DMS79 treated with DMSO at 0.1 percent for 48 hours (cell line): Measurements from ENCODE around the gene CCDC107.

Experiments
- DNase-seq: peaks from one replicate; lab custom pipeline; 2025; lab: John Stamatoyannopoulos, UW

The CCDC107 gene

GRCh38 chr9:35661756-35662350, 3.8 kb downstream of the CCDC107 start:
- no peak for DNase-seq

- no peak for DNase-seq
Observed at GRCh38 chr9:35662437-35662836, 4.3 kb downstream of the CCDC107 start.

DNA sequence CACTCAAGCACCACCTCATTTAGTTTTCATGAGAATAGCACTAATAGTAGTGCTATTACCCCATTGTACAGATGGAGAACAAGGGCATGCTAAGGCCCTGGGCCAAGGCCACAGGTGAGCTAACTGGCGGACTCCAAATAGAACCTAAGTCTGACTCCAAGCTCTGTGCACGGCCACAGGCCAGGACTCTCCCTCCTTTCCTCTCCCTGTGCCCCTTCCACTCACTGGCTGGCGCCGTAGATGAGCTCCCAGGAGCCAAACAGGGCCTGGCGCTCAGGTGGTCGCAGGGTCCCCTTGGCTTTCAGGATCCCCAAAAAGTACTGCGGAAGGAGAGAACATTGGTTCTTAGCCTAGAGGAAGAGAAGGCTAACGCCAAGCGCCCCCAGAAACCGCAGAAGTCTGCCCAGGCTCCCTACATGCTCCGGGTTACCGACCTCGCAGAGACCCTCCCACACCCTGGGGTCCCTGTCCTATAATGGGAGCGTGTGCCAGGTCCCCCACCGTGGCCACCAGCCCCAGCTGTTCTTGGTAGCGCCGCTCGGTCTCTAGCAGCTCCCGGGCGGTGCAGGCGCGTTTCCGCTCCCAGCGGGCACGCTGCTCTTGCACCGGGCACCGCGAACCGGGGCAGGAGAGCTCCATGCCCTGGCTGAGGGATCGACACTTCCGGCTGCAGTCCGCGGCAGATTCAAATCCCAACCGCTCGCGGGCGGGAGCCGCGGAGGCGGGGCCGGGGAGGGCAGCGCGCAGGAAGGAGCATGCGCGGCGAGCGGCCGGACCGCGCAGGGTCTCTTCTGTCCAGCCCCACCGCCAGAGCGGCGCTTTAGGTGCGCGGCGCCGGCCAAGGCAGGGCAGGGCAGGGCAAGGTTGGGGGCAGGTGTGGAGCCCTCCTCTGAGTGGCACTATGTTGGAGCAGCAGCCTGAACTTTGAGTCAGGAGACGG, 6.7 kb downstream of the CCDC107 start, which contains the start of gene ARHGEF39:
TSS of gene ARHGEF39 (minus strand) at position 665 of the 940 bp plus-strand sequence. CDS start at position 639, 26 bp downstream.
- DNase-seq = peak; percentile 85

GRCh38 chr9:35665471-35665818, 7.4 kb downstream of the CCDC107 start:
- peak; percentile 43 for DNase-seq

DNA sequence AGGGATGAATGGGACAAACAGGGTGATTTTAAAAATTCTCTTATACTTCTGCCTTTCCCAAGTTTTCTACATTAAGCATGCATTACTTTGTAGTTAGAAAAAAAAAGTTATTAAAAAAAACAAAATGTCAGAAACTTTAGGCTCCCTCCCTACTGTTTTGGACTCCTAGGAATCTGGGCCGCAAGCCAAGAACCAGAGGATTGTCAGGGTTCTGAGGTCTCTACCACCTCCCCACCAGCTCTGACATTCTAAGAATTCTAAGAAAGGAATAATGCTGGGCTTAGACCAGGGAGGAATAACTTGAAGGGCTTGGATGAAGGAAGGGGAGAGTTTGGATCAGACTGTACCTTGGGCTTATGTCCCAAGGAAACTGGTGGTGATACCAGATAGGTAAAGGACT, 8.0 kb downstream of the CCDC107 start:
- DNase-seq = no peak

DNA sequence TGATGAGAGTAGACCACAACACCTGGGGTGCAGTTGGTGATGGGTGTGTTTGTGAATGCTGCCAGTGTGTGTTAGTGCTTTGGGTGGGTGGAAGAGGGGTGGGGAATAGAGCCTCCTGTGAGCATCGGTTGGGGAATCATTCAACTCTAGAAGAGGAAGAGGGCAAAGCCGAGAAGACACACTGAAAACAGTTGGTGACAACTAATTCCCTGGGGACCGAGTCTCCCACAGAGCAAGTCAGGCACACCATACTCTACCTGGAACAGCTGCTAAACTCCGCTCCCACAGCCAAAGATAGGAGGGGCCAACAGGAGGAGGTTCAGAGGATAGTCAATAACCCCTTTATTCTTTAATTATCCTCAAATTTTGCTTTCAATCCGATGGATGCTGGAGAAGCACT, 8.5 kb downstream of the CCDC107 start:
- no peak for DNase-seq

- no peak for DNase-seq
Observed at GRCh38 chr9:35667939-35668338, 9.8 kb downstream of the CCDC107 start.

DNA sequence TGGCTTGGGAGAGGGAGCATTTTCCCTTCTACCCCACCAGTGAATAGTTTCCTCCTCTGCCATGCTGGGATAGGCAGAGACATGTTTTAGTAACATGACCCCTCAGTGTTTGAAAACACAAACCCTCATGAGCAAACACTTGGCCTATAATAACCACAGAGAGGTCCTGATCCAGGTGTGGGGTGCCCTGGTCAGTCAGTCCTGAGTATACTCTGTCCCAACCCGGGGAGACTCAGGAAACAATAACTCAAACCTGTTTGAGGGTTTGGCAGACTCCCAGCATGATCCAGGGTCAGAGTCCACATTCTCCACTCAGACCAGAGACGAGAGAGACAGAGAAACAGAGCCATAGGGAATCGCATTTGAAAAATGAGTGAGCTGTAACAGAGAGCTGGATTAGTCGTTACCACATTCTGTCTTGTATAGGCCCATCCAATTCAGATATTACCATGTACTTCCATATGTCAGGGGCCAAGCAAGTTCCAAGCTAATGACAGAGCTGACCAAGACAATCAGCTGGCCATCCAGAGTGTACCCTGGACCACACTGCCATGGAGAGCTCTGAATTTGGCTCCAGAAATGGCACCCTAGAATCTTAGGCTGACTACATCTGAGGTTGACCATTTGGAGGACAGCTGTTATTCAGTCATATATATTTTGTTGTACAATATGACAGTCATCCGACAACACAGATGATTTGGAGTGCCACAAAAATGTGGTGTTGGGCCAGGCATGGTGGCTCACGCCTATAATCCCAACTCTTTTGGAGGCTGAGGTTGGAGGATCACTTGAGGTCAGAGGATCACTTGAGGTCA, 11.4 kb downstream of the CCDC107 start:
- no peak for DNase-seq

DNA sequence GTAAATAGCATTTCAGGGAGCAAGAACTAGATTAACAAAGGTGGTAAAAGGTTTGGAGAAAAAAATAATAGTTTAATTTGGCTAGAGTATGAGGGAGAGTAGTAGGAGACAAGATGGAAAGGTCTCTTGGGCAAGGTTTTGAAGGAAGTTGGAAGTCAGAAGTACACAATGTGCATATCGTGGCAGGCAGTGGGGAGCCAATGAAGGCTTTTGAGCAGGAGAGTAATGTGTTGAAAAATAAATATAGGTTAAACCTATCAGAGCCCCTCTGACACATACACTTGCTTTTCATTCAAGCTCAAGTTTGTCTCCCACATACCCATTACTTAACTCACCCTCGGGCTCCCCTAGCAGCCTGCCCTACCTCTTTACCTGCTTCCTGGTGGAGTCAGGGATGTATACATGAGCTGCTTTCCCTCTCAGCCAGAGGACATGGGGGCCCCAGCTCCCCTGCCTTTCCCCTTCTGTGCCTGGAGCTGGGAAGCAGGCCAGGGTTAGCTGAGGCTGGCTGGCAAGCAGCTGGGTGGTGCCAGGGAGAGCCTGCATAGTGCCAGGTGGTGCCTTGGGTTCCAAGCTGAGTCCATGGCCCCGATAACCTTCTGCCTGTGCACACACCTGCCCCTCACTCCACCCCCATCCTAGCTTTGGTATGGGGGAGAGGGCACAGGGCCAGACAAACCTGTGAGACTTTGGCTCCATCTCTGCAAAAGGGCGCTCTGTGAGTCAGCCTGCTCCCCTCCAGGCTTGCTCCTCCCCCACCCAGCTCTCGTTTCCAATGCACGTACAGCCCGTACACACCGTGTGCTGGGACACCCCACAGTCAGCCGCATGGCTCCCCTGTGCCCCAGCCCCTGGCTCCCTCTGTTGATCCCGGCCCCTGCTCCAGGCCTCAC, 15.3 kb downstream of the CCDC107 start, which contains the start of gene CA9:
TSS of gene CA9 (plus strand) at position 797 of the 893 bp plus-strand sequence. CDS start at position 829, 32 bp downstream.
- peak; percentile 82 for DNase-seq

- no peak for DNase-seq
Observed at GRCh38 chr9:35674025-35674361, 15.9 kb downstream of the CCDC107 start.

DNA sequence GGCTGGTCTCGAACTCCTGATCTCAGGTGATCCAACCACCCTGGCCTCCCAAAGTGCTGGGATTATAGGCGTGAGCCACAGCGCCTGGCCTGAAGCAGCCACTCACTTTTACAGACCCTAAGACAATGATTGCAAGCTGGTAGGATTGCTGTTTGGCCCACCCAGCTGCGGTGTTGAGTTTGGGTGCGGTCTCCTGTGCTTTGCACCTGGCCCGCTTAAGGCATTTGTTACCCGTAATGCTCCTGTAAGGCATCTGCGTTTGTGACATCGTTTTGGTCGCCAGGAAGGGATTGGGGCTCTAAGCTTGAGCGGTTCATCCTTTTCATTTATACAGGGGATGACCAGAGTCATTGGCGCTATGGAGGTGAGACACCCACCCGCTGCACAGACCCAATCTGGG, 17.1 kb downstream of the CCDC107 start:
- DNase-seq = no peak

DNA sequence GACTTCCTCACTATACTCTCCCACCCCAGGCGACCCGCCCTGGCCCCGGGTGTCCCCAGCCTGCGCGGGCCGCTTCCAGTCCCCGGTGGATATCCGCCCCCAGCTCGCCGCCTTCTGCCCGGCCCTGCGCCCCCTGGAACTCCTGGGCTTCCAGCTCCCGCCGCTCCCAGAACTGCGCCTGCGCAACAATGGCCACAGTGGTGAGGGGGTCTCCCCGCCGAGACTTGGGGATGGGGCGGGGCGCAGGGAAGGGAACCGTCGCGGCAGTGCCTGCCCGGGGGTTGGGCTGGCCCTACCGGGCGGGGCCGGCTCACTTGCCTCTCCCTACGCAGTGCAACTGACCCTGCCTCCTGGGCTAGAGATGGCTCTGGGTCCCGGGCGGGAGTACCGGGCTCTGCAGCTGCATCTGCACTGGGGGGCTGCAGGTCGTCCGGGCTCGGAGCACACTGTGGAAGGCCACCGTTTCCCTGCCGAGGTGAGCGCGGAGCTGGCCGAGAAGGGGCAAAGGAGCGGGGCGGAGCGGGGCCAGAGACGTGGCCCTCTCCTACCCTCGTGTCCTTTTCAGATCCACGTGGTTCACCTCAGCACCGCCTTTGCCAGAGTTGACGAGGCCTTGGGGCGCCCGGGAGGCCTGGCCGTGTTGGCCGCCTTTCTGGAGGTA, 17.8 kb downstream of the CCDC107 start:
- no peak for DNase-seq

- DNase-seq = no peak
Observed at GRCh38 chr9:35679091-35679490, 21.0 kb downstream of the CCDC107 start.

DNA sequence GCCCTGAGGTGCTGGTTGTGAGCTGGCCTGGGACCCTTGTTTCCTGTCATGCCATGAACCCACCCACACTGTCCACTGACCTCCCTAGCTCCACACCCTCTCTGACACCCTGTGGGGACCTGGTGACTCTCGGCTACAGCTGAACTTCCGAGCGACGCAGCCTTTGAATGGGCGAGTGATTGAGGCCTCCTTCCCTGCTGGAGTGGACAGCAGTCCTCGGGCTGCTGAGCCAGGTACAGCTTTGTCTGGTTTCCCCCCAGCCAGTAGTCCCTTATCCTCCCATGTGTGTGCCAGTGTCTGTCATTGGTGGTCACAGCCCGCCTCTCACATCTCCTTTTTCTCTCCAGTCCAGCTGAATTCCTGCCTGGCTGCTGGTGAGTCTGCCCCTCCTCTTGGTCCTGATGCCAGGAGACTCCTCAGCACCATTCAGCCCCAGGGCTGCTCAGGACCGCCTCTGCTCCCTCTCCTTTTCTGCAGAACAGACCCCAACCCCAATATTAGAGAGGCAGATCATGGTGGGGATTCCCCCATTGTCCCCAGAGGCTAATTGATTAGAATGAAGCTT, 21.8 kb downstream of the CCDC107 start:
- DNase-seq = no peak

DNA sequence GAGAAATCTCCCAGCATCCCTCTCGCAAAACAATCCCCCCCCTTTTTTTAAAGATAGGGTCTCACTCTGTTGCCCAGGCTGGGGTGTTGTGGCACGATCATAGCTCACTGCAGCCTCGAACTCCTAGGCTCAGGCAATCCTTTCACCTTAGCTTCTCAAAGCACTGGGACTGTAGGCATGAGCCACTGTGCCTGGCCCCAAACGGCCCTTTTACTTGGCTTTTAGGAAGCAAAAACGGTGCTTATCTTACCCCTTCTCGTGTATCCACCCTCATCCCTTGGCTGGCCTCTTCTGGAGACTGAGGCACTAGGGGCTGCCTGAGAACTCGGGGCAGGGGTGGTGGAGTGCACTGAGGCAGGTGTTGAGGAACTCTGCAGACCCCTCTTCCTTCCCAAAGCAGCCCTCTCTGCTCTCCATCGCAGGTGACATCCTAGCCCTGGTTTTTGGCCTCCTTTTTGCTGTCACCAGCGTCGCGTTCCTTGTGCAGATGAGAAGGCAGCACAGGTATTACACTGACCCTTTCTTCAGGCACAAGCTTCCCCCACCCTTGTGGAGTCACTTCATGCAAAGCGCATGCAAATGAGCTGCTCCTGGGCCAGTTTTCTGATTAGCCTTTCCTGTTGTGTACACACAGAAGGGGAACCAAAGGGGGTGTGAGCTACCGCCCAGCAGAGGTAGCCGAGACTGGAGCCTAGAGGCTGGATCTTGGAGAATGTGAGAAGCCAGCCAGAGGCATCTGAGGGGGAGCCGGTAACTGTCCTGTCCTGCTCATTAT, 22.4 kb downstream of the CCDC107 start:
- DNase-seq = no peak

GRCh38 chr9:35681341-35682002, 23.4 kb downstream of the CCDC107 start:
- DNase-seq = no peak

- no peak for DNase-seq
Observed at GRCh38 chr9:35682051-35682450, 24.0 kb downstream of the CCDC107 start.

DNA sequence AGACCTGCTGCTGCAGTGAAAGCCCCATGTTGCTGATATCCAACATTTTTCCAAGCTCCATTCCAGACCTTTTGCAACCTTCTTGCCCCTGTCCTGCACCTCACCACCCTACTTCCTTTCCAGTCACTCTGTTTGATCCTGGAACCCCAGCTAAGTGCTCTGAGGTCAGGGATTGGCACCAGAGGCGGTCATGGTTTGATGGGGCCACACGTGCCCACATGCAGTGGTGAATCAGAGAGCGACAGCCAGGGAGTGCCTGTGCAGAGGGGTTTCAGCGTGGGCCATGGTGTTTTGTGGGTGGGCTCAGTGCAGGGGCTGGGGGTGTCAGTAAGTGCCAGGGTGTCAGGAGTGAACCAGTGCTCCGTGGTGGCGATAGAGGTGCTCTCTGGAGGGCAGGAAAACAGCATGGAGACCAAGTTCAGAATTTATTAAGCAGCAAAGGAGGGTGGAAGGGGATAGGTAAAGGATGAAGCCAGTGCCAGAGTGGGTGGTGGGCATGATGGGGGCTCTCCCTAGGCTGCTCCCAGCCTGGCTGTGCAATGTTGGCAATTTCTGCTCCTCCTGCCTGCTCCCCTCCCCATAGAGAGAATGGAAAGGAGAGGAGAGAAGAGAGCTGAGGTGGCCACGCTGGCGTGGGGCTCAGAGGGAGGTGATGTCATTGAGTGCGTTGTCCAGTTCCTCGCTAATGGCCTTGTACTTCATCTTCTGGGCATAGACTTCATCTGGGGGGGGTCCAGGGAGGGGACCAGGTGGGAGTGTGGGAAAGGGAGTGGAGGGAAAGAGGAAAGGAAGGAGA, 24.6 kb downstream of the CCDC107 start:
- no peak for DNase-seq
